Upper lobe of left lung (tissue), 4 donors: ENCODE measurements around the gene SH3GL3.

Experiments used
- POLR2A ChIP-seq, 4 donors: fragments of 450-650 bp; IDR thresholded peaks; one replicate each; pipeline ENCODE4 v1.5.1; 2016 to 2017; ENCODE audit warnings: antibody characterized with exemption in 4 of 4, mild to moderate bottlenecking in 2 of 4
- POLR2AphosphoS5 ChIP-seq, 2 donors: sonication (generic); formaldehyde crosslinking; IDR thresholded peaks; one replicate each; pipeline ENCODE4 v1.5.1; 2017; ENCODE audit warnings: antibody characterized with exemption in 2 of 2
- TF ChIP-seq, protein P1 (sequence below), 6 experiments: fragments of 450-650 bp in 4 of 6; fragments of 200-600 bp in 2 of 6; sonication (generic) in 2 of 6; IDR thresholded peaks; one replicate each; pipeline ENCODE4 v1.5.1; 2016 to 2019; ENCODE audit warnings: antibody characterized with exemption in 6 of 6

DNA sequence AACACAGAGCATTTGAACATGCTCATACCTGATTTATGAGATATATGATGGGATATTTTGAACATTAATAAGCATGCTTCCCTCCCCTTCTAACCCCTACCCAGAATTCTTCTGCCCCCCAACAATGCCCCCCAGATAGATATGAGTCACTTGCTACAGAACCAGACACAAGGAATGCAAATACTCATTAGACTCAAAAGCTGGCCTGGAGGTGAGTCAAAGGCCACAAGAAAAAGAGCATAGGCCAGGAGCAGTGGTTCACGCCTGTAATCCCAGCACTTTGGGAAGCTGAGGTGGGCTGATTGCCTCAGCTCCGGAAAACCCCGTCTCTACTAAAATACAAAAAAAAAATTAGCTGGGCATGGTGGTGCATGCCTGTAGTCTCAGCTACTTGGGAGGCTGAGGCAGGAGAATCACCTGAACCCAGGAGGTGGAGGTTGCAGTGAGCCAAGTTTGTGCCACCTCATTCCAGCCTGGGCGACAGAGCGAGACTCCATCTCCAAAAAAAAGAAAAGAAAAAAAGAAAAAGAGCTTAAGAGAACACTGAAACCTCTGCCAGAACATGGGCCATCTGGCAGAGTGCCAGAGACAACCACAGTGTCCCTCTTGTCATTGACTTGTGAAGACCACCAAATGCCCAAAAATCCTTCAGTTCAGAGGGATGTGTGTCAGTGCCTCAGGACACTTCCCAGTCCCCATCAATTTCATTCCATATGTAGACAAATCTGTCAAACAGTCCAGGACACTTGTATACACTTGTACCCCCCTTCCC is 3.9 kb upstream of the SH3GL3 start:
- TF ChIP-seq, protein P1, sequence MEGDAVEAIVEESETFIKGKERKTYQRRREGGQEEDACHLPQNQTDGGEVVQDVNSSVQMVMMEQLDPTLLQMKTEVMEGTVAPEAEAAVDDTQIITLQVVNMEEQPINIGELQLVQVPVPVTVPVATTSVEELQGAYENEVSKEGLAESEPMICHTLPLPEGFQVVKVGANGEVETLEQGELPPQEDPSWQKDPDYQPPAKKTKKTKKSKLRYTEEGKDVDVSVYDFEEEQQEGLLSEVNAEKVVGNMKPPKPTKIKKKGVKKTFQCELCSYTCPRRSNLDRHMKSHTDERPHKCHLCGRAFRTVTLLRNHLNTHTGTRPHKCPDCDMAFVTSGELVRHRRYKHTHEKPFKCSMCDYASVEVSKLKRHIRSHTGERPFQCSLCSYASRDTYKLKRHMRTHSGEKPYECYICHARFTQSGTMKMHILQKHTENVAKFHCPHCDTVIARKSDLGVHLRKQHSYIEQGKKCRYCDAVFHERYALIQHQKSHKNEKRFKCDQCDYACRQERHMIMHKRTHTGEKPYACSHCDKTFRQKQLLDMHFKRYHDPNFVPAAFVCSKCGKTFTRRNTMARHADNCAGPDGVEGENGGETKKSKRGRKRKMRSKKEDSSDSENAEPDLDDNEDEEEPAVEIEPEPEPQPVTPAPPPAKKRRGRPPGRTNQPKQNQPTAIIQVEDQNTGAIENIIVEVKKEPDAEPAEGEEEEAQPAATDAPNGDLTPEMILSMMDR (IDR thresholded peaks at IDR 0.05) = no peak
- TF ChIP-seq POLR2A (IDR thresholded peaks at IDR 0.05) (no peak), POLR2AphosphoS5 (IDR thresholded peaks at IDR 0.05) (no peak)
